NCI-H69 (cell line): ENCODE measurements around the gene ATP2A3.
A peak's percentile ranks its signal among the peaks of the same experiment; 100 is the strongest.

Experiments
- DNase-seq: peaks from one replicate; lab custom pipeline; 2025; lab: John Stamatoyannopoulos, UW

ATP2A3 gene

GRCh38 chr17:3972931-3973330 lies 8.7 kb upstream of the ATP2A3 start:
- no peak for DNase-seq

- no peak for DNase-seq
Observed at GRCh38 chr17:3972281-3972731, 8.1 kb upstream of the ATP2A3 start.

- DNase-seq: no peak
Observed at GRCh38 chr17:3970668-3971067, 6.4 kb upstream of the ATP2A3 start.

- DNase-seq: no peak
Observed at GRCh38 chr17:3969963-3970362, 5.7 kb upstream of the ATP2A3 start.

GRCh38 chr17:3968886-3969524 lies 4.8 kb upstream of the ATP2A3 start:
- no peak for DNase-seq

- DNase-seq: no peak
Observed at GRCh38 chr17:3968015-3968414, 3.8 kb upstream of the ATP2A3 start.

- peak; percentile 45 for DNase-seq
Observed at GRCh38 chr17:3966720-3967363, 2.6 kb upstream of the ATP2A3 start.

- peak; percentile 85 for DNase-seq
Observed at GRCh38 chr17:3965118-3965800, 1.0 kb upstream of the ATP2A3 start.

- DNase-seq: peak; percentile 42
Observed at GRCh38 chr17:3963237-3964201, 718 bp downstream of the ATP2A3 start.

- DNase-seq: no peak
Observed at GRCh38 chr17:3962965-3963236, 1.3 kb downstream of the ATP2A3 start.

- DNase-seq: peak; percentile 6
Observed at GRCh38 chr17:3962217-3962964, 1.8 kb downstream of the ATP2A3 start.

- DNase-seq: peak; percentile 79
Observed at GRCh38 chr17:3961564-3962047, 2.6 kb downstream of the ATP2A3 start.

- peak; percentile 61 for DNase-seq
Observed at GRCh38 chr17:3960764-3961163, 3.5 kb downstream of the ATP2A3 start.

GRCh38 chr17:3959921-3960601 lies 4.2 kb downstream of the ATP2A3 start:
- DNase-seq: peak; percentile 55

- peak; percentile 96 for DNase-seq
Observed at GRCh38 chr17:3959295-3959899, 4.8 kb downstream of the ATP2A3 start.

- peak; percentile 53 for DNase-seq
Observed at GRCh38 chr17:3957735-3958599, 6.3 kb downstream of the ATP2A3 start.

GRCh38 chr17:3956983-3957382 lies 7.3 kb downstream of the ATP2A3 start:
- DNase-seq: peak; percentile 89

- no peak for DNase-seq
Observed at GRCh38 chr17:3956327-3956957, 7.8 kb downstream of the ATP2A3 start.

- DNase-seq: no peak
Observed at GRCh38 chr17:3955673-3955988, 8.6 kb downstream of the ATP2A3 start.
